K562 (cell line): ENCODE data around the gene ACACB. TPM values are rescaled to one million over a fixed set of nuclear protein-coding genes. Genes with fewer than 3 reads are reported as not detected.

Experiments
- ATAC-seq: fragments of 200-7000 bp; cut with Tn5 transposase; 3 replicates; pipeline ENCODE4 v1.9.1; 2020; ENCODE audit warnings: moderate library complexity
- BruUV-seq: library from RNA; stranded (reverse); fragments of 400-500 nt; replicated peaks from 2 replicates; lab custom pipeline; 2021; lab: Mats Ljungman, UMichigan
- CTCF ChIA-PET: fragments of 300-600 bp; formaldehyde crosslinking; extraction: SDS; loops from one replicate; lab custom pipeline; 2021; ENCODE audit warnings: low intra/inter-chr PET ratio; lab: Yijun Ruan, JAX
- POLR2A ChIA-PET: fragments of 300-600, 350-650 bp; sonication (Branson Sonifier 250); formaldehyde crosslinking; extraction: SDS; loops from one replicate; lab custom pipeline; 2021; ENCODE audit warnings: antibody characterized with exemption, inconsistent platforms; lab: Yijun Ruan, JAX
- DNase-seq, 4 experiments: peaks; one replicate each; pipeline versions ENCODE4 v3.0.0 to v3.0.0-alpha.2; 2011 to 2018; ENCODE audit warnings: low spot score in 3 of 4, mixed read lengths in 3 of 4; ENCODE audit errors: extremely low read depth in 1 of 4
- FAIRE-seq: peaks from 2 replicates; lab custom pipeline; 2011; peaks lifted over from hg19 to GRCh38; lab: Jason Lieb, UNC
- H2AFZ ChIP-seq: 2 replicates; pipeline ENCODE4 v1.6.0; 2011; ENCODE audit warnings: low read depth, low read length, control low read depth, inconsistent platforms
- H3K27ac ChIP-seq: fragments of 200-600 bp; 3 replicates; pipeline ENCODE4 v1.8.0; 2011; ENCODE audit warnings: low read depth, mild to moderate bottlenecking, control low read depth, inconsistent platforms, low read length, moderate library complexity, mixed read lengths; ENCODE audit errors: extremely low read depth
- H3K27me3 ChIP-seq, 2 experiments: fragments of 300-600 bp in 1 of 2; 2 replicates in 1 of 2; 3 replicates in 1 of 2; pipeline versions ENCODE4 v1.6.0 to v1.8.0; 2011; ENCODE audit warnings: inconsistent platforms in 2 of 2, low read length in 2 of 2, mild to moderate bottlenecking in 1 of 2, mixed read lengths in 1 of 2, moderate library complexity in 1 of 2; ENCODE audit not compliant: control insufficient read depth in 2 of 2, insufficient read depth in 2 of 2
- H3K36me3 ChIP-seq: fragments of 300-600 bp; 3 replicates; pipeline ENCODE4 v1.8.0; 2011; ENCODE audit warnings: mild to moderate bottlenecking, low read length, inconsistent platforms; ENCODE audit not compliant: control insufficient read depth, insufficient read depth
- H3K4me1 ChIP-seq, 2 experiments: fragments of 200-600 bp in 1 of 2; replicated peaks in 1 of 2; 2 replicates in 1 of 2; 3 replicates in 1 of 2; pipeline versions ENCODE4 v1.5.1 to v1.8.0; 2011; ENCODE audit warnings: inconsistent platforms in 2 of 2, low read length in 2 of 2, mild to moderate bottlenecking in 1 of 2, mixed read lengths in 1 of 2, moderate library complexity in 1 of 2; ENCODE audit not compliant: control insufficient read depth in 2 of 2, insufficient read depth in 2 of 2
- H3K4me2 ChIP-seq: 2 replicates; pipeline ENCODE4 v1.6.1; 2011; ENCODE audit warnings: low read length, control low read depth, inconsistent platforms, mixed read lengths; ENCODE audit not compliant: insufficient read depth
- H3K4me3 ChIP-seq: fragments of 200-600 bp; sonication (generic), shearing (Covaris generic); 2 replicates; pipeline ENCODE4 v1.5.1; 2016; ENCODE audit warnings: control low read depth, inconsistent platforms
- H3K79me2 ChIP-seq: fragments of 200-600 bp; 3 replicates; pipeline ENCODE4 v1.8.0; 2011; ENCODE audit warnings: low read length, inconsistent platforms; ENCODE audit not compliant: control insufficient read depth, insufficient read depth
- H3K9ac ChIP-seq, 2 experiments: 2 replicates each; pipeline versions ENCODE4 v1.6.0 to v1.6.1; 2011; ENCODE audit warnings: low read depth in 2 of 2, low read length in 2 of 2, control low read depth in 1 of 2, inconsistent platforms in 1 of 2, mild to moderate bottlenecking in 1 of 2, mixed read lengths in 1 of 2; ENCODE audit not compliant: insufficient read depth in 1 of 2
- H3K9me1 ChIP-seq: one replicate; pipeline ENCODE4 v1.6.0; 2011; ENCODE audit warnings: inconsistent platforms, mild to moderate bottlenecking, low read length, moderate library complexity; ENCODE audit not compliant: control insufficient read depth, insufficient read depth
- H3K9me3 ChIP-seq: replicated peaks from 2 replicates; pipeline ENCODE4 v1.5.1; 2011; ENCODE audit warnings: low read depth, low read length, inconsistent platforms; ENCODE audit not compliant: control insufficient read depth, insufficient read depth
- H4K20me1 ChIP-seq: replicated peaks from 2 replicates; pipeline ENCODE4 v1.6.1; 2011; ENCODE audit warnings: low read length, inconsistent platforms, mixed read lengths; ENCODE audit not compliant: control insufficient read depth, insufficient read depth
- GTF2F1 ChIP-seq: IDR thresholded peaks from 2 replicates; pipeline ENCODE4 v1.6.1; 2011; ENCODE audit warnings: low read depth, low read length, improper control_type of control experiment
- NR4A1 ChIP-seq, 2 experiments: fragments of 250-450 bp in 1 of 2; fragments of 450-650 bp in 1 of 2; sonication (Bioruptor Pico) in 1 of 2; IDR thresholded peaks; 2 replicates each; pipeline versions ENCODE4 v1.4.0 to v1.6.1; 2016 to 2020; ENCODE audit warnings: mild to moderate bottlenecking in 2 of 2, missing compliant biosample characterization in 1 of 2, missing genetic modification characterization in 1 of 2, moderate library complexity in 1 of 2
- RBM25 ChIP-seq: fragments of 200-400 bp; formaldehyde crosslinking; IDR thresholded peaks from 2 replicates; pipeline ENCODE4 v1.6.1; 2018; ENCODE audit warnings: low read length, low read depth, moderate library complexity; ENCODE audit not compliant: severe bottlenecking
- ZNF121 ChIP-seq: sonication (generic); formaldehyde crosslinking; conservative IDR thresholded peaks from 2 replicates; pipeline ENCODE4 v1.8.0; 2022; ENCODE audit warnings: missing genetic modification reagents
- WGBS: fragments of 100-300 bp; shearing (Covaris generic); methylation state at CpG from one replicate; pipeline ENCODE4 v1.1.6; 2016; ENCODE audit warnings: low coverage, mixed read lengths; ENCODE audit not compliant: insufficient coverage; ENCODE audit errors: missing lambda C conversion rate; 5-methylcytosine and 5-hydroxymethylcytosine counted together
- in situ Hi-C: fragments of 300-500 bp; cut with MboI; formaldehyde crosslinking; loops from 4 replicates; pipeline ENCODE4 v1.15.0; 2018; ENCODE audit warnings: inconsistent platforms, mixed read lengths
- intact Hi-C: fragments of 100-400 bp; cut with micrococcal nuclease; formaldehyde crosslinking; loops from 2 replicates; pipeline ENCODE4 v1.14.2; 2022
- polyA plus RNA-seq, 8 experiments: library from polyadenylated mRNA; depleted of rRNA in 4 of 8; stranded (reverse) in 5 of 8; unstranded in 3 of 8; fragments of >200 nt; fragmentation: Nextera tagmentation in 2 of 8; fragmentation: Illumina TruSeq in 1 of 8; extraction: Ambion mirVana in 2 of 8; extraction: Trizol in 1 of 8; gene quantifications; 2 replicates each; pipeline versions ENCODE4 v1.2.1 to v1.2.3, GENCODE V29; 2011 to 2014; ENCODE audit warnings: inconsistent platforms in 1 of 8, missing spikeins in 1 of 8
- total RNA-seq, 7 experiments: library from RNA; depleted of rRNA in 6 of 7; stranded (reverse); fragments of >200 nt in 6 of 7; fragmentation: Illumina TruSeq in 2 of 7; extraction: Trizol in 2 of 7; gene quantifications; 2 replicates each; pipeline versions ENCODE4 v1.2.1 to v1.2.3, GENCODE V29; 2011 to 2021; ENCODE audit warnings: low replicate concordance in 1 of 7
- TF ChIP-seq, protein P1 (sequence below): fragments of 450-650 bp; formaldehyde crosslinking; conservative IDR thresholded peaks from 2 replicates; pipeline ENCODE4 v1.4.0; 2022; ENCODE audit warnings: mild to moderate bottlenecking, missing genetic modification characterization
- TF ChIP-seq, protein P2 (sequence below): sonication (generic); formaldehyde crosslinking; IDR thresholded peaks from 2 replicates; pipeline ENCODE4 v1.8.0; 2022; ENCODE audit warnings: missing genetic modification reagents, mild to moderate bottlenecking, borderline replicate concordance

Gene ACACB
- total and polyA plus RNA-seq, 9 of the 15 experiments (the other 6 are each of a cell fraction or from before 2014, with no cell fraction given), result 0.10 to 2.5 (median 0.83) TPM

- Histone ChIP-seq H3K27me3 (peaks cover 7 to 53% of the 10 kb centered on the region in 2 experiments; a peak in 4 of 5 replicates), H3K9me1 (no peaks in the 10 kb centered on the region), H4K20me1 (no peaks in the 10 kb centered on the region), H3K4me3 (no peak overlapping the region), H3K27ac (no peak overlapping the region), H3K9ac (no peak overlapping the region), H2AFZ (no peak overlapping the region), H3K9me3 (no peaks in the 10 kb centered on the region), H3K79me2 (no peaks in the 10 kb centered on the region), H3K4me2 (no peak overlapping the region), H3K4me1 (no peaks in the 10 kb centered on the region), H3K36me3 (no peaks in the 10 kb centered on the region)
- ATAC-seq, result no peak
- TF ChIP-seq ZNF121, result peak; percentile 56; the same call in 1 of the 2 replicates
- no peak for TF ChIP-seq GTF2F1
- TF ChIP-seq NR4A1 (CRISPR knock-in tag; IDR thresholded peaks at IDR 0.05), result no peak
- no peak for TF ChIP-seq NR4A1 (tag; IDR thresholded peaks at IDR 0.05)
- WGBS, result 0% methylated on average over 1 of the region's 1 CpG
- FAIRE-seq, result no peak
- no peak for DNase-seq
- intact Hi-C loops (no loop called here), in situ Hi-C loops (no loop called here)
- ChIA-PET POLR2A (no interaction called here), CTCF (no interaction called here)
- no TSS peak for BruUV-seq
Measured at GRCh38 chr12:109274381-109274780, 158.0 kb downstream of the ACACB start.

- CTCF ChIA-PET, result no interaction called here
- POLR2A ChIA-PET, result no interaction called here
- BruUV-seq, result no TSS peak
- H3K79me2 ChIP-seq, result no peaks in the 10 kb centered on the region
- no peak overlapping the region for H3K4me3 ChIP-seq
- no peak overlapping the region for H3K9ac ChIP-seq
- H3K9me1 ChIP-seq, result no peaks in the 10 kb centered on the region
- in situ Hi-C loops (no loop called here), intact Hi-C loops (no loop called here)
- DNase-seq (no peak), ATAC-seq (no peak), FAIRE-seq (no peak)
- no peaks in the 10 kb centered on the region for H3K36me3 ChIP-seq
- peak; percentile 75 for TF ChIP-seq RBM25
- TF ChIP-seq, protein P1, sequence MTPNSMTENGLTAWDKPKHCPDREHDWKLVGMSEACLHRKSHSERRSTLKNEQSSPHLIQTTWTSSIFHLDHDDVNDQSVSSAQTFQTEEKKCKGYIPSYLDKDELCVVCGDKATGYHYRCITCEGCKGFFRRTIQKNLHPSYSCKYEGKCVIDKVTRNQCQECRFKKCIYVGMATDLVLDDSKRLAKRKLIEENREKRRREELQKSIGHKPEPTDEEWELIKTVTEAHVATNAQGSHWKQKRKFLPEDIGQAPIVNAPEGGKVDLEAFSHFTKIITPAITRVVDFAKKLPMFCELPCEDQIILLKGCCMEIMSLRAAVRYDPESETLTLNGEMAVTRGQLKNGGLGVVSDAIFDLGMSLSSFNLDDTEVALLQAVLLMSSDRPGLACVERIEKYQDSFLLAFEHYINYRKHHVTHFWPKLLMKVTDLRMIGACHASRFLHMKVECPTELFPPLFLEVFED (CRISPR knock-in tag), result no peak
- TF ChIP-seq, protein P2, sequence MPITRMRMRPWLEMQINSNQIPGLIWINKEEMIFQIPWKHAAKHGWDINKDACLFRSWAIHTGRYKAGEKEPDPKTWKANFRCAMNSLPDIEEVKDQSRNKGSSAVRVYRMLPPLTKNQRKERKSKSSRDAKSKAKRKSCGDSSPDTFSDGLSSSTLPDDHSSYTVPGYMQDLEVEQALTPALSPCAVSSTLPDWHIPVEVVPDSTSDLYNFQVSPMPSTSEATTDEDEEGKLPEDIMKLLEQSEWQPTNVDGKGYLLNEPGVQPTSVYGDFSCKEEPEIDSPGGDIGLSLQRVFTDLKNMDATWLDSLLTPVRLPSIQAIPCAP (CRISPR knock-in tag), result no peak
- no peaks in the 10 kb centered on the region for H3K9me3 ChIP-seq
- no peaks in the 10 kb centered on the region for H4K20me1 ChIP-seq
- no peak overlapping the region for H3K27ac ChIP-seq
- H3K4me2 ChIP-seq, result no peak overlapping the region
- WGBS, result 3% methylated on average over 4 of the region's 4 CpGs
- H3K27me3 ChIP-seq, result peaks cover 11 to 56% of the 10 kb centered on the region in 2 experiments; a peak in 4 of 5 replicates
- no peaks in the 10 kb centered on the region for H3K4me1 ChIP-seq
- no peak overlapping the region for H2AFZ ChIP-seq
Measured at GRCh38 chr12:109275173-109275572, 158.8 kb downstream of the ACACB start.
